HG02981 (cell line): ENCODE measurements around the gene NBPF3.

Source experiments
- ATAC-seq: cut with Tn5 transposase; IDR thresholded peaks from one replicate; pipeline ENCODE4 v1.9.1; 2021; ENCODE audit warnings: mild to moderate bottlenecking, moderate library complexity; ENCODE audit not compliant: unreplicated experiment

NBPF3 gene

GRCh38 chr1:21491488-21492355, 51.8 kb downstream of the NBPF3 start:
- ATAC-seq: no peak

- ATAC-seq: no peak
Observed at GRCh38 chr1:21492356-21492625, 52.4 kb downstream of the NBPF3 start.

- no peak for ATAC-seq
Observed at GRCh38 chr1:21494196-21494595, 54.3 kb downstream of the NBPF3 start.

- no peak for ATAC-seq
Observed at GRCh38 chr1:21495225-21495820, 55.4 kb downstream of the NBPF3 start.

- no peak for ATAC-seq
Observed at GRCh38 chr1:21496063-21496462, 56.1 kb downstream of the NBPF3 start.

- no peak for ATAC-seq
Observed at GRCh38 chr1:21496886-21497285, 56.9 kb downstream of the NBPF3 start.

GRCh38 chr1:21497466-21498061, 57.6 kb downstream of the NBPF3 start:
- ATAC-seq: no peak

GRCh38 chr1:21499283-21499950, 59.5 kb downstream of the NBPF3 start:
- ATAC-seq: no peak

- ATAC-seq: no peak
Observed at GRCh38 chr1:21503706-21504377, 63.9 kb downstream of the NBPF3 start.

GRCh38 chr1:21506804-21507203, 66.9 kb downstream of the NBPF3 start:
- no peak for ATAC-seq

GRCh38 chr1:21507511-21508270, 67.8 kb downstream of the NBPF3 start:
- no peak for ATAC-seq

- ATAC-seq: no peak
Observed at GRCh38 chr1:21508580-21509350, 68.8 kb downstream of the NBPF3 start.

- no peak for ATAC-seq
Observed at GRCh38 chr1:21509351-21510112, 69.6 kb downstream of the NBPF3 start, which contains the start of gene ALPL. ALPL (plus strand) TSS chr1:21509423; CDS start chr1:21554082, 44,659 bp downstream.

- ATAC-seq: no peak
Observed at GRCh38 chr1:21510113-21510493, 70.2 kb downstream of the NBPF3 start.

GRCh38 chr1:21510885-21511578, 71.1 kb downstream of the NBPF3 start:
- ATAC-seq: no peak

GRCh38 chr1:21511579-21512522, 71.9 kb downstream of the NBPF3 start:
- no peak for ATAC-seq

GRCh38 chr1:21514245-21514644, 74.3 kb downstream of the NBPF3 start:
- ATAC-seq: no peak
